GM19025 (cell line): ENCODE data around the gene TROAP.
"Not testable (repeated sequence)": the region's sequence is repeated elsewhere in the genome, so short reads cannot be mapped to it uniquely, and the experiment has no call there.

Experiments
- ATAC-seq: cut with Tn5 transposase; IDR thresholded peaks from one replicate; pipeline ENCODE4 v1.9.1; 2021; ENCODE audit warnings: mild to moderate bottlenecking, low read depth, moderate library complexity; ENCODE audit not compliant: unreplicated experiment

Gene TROAP

DNA sequence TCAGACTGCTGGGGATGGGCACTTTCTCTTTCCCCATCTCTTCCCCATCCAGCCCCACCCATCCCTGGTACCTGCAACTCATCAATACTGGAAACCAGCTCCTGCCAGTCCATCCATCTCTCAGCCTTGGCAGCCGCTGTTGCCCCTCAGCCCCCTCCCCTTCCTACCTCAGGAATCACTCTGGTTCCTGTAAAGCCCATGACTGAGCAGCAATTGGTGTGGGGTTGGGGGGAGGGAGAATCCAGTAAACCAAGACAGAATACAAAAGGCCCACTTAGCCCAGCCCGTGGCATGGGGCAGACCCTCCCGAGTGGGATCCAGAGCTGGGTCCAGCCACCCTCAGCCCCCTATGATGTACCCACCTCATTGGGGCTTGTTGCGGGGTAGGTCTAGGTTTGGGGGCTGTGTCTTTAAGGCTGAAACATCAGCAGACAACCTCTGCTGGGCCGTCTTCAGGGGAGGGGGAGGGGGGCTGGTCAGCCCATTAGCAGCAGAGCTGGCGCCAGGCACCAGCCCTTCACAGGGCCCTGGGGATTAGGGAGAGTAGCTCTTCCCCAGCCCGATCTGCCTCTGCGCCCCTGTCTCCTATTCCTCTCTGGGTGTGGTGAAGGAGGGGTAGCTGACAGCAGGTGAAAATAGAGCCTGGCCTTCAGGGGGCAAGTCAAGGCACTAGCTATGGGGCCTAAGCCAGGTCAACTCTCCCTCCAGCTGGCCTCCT lies 28.8 kb upstream of the TROAP start:
- ATAC-seq, result no peak

DNA sequence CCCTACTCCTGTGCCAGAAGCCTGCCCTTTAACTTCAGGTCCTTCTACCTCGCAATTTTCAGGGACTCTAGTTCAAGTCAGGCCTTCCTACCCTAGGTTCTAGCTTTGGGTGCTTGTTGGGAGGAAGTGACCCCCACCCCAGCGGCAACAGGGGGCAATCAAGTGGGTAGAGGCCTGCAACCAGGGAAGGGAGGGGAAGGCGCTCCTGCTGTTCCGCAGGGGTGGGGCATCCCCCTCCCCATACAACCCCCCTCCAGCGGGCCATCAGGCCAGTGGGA lies 28.3 kb upstream of the TROAP start:
- no peak for ATAC-seq

DNA sequence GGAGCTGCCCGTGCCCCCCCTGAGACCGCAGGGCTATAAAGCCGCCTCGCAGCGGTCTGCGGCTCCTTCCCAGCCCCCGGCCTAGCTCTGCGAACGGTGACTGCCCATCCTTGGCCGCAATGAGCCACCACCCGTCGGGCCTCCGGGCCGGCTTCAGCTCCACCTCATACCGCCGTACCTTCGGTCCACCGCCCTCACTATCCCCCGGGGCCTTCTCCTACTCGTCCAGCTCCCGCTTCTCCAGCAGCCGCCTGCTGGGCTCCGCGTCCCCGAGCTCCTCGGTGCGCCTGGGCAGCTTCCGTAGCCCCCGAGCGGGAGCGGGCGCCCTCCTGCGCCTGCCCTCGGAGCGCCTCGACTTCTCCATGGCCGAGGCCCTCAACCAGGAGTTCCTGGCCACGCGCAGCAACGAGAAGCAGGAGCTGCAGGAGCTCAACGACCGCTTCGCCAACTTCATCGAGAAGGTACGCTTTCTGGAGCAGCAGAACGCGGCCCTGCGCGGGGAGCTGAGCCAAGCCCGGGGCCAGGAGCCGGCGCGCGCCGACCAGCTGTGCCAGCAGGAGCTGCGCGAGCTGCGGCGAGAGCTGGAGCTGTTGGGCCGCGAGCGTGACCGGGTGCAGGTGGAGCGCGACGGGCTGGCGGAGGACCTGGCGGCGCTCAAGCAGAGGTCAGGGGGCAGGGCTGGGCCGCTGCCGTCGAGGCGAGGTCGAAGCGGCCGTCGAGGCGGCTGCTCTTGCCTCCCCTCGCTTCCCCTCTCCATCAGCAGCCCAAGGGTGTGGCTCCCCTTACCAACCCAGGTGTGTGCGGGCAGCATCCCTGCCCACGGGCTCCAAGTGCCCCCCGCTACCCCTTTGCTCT lies 27.7 kb upstream of the TROAP start, which contains the start of gene PRPH:
TSS of gene PRPH (plus strand) at position 66 of the 855 bp plus-strand sequence. CDS start at position 120, 54 bp downstream.
- no peak for ATAC-seq

DNA sequence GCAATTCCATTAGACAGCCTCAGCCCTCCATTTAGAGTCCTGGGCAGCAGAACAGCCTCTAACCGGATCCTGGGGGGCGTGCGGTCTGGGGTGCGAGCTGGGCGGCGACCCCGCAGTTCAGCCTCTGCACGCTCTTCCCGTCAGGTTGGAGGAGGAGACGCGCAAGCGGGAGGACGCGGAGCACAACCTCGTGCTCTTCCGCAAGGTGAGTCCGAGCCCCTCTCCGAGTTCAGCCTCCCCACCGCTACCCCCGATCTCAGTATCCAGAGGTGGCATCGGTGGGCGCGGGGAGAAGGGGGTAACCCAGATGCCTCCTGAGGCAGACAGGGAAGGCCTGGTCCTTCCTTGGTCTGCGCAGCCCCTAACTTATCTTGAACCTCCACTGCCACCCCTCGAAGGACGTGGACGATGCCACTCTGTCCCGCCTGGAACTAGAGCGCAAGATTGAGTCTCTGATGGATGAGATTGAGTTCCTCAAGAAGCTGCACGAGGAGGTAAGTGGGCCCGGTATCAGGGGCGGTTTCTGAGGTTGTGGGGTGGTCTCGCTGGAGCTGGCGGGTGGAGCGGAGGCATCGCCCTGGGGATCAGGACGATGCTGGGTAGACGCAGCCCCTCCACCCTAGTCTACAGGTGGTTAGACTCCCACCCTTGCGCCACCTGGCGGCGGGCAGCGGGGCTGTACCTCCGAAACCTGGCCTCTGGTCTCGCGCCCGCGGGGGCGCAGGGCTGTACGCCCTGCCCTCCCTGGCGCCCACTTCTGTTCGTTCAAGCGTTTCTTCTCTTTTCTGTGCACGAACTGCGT lies 26.8 kb upstream of the TROAP start:
- ATAC-seq, result no peak

DNA sequence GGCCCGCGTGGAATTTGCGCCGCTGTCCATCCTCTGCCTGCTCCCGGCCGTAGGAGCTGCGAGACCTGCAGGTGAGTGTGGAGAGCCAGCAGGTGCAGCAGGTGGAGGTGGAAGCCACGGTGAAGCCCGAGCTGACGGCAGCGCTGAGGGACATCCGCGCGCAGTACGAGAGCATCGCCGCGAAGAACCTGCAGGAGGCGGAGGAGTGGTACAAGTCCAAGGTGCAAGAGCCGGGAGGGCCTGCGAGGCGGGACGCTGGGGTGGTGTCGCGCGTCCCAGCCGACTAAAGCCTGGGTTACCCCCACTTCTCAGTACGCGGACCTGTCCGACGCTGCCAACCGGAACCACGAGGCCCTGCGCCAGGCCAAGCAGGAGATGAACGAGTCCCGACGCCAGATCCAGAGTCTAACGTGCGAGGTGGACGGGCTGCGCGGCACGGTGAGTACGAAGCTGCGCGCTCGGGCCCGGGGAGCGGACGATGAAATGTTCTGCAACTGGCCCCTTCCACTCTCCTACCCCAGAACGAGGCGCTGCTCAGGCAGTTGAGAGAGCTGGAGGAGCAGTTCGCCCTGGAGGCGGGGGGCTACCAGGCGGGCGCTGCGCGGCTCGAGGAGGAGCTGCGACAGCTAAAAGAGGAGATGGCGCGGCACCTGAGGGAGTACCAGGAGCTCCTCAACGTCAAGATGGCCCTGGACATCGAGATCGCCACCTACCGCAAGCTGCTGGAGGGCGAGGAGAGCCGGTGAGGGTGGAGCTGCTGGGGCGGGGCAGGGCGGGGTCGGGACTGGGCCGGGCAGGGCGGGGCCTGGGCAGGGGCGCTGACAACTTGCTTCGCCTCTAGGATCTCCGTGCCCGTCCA lies 26.0 kb upstream of the TROAP start:
- no peak for ATAC-seq

DNA sequence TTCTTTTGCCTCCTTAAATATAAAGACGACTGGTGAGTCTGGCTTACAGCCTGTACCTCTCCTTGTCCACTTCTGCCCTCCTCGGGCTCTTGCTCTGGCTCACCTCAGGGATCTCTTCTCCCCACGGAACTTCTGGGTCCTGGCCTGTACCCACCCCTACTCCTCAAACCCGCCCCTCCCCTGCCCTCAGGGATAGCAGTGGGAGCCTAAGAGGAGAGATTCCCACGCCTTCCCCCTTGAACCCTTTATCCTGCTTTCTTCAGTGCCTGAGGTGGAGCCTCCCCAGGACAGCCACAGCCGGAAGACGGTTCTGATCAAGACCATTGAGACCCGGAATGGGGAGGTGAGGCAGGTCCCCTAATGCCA lies 25.4 kb upstream of the TROAP start:
- no peak for ATAC-seq

DNA sequence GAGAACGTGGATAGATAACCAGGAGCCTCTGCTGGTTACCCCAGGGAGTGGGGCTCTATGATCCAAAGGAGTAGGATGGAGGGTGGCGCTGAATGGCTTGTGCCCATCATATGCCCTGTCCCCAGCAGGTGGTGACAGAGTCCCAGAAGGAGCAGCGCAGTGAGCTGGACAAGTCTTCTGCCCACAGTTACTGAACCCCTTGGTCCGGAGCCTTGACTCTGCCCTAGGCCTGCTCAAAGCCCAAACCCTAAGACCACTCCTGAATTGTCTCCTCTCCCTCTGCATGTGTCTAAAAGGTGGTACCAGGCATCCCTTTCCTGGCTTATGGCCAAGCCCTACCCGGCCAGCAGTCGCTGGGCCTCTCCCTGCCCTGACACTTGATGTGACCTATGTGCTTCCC lies 24.9 kb upstream of the TROAP start:
- ATAC-seq, result no peak

DNA sequence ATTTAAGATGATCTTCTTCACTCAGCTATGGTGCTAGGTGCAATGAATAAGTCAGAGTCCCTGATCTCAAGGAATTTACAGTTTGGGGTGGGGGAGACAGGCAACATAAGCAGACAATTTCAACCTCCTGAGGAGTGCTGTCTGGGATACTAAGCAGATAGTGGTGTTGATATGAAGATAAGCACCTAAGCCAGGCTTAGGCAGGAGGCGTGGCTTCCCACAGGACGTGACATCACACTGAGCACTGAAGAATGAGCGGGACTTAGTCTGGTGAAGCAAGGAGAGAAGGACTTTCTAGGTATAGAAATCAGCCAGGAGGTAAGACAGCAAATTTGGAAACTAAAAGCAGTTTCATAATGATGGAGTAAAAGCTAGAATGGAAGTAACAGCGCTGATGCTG lies 21.3 kb upstream of the TROAP start:
- ATAC-seq, result no peak

DNA sequence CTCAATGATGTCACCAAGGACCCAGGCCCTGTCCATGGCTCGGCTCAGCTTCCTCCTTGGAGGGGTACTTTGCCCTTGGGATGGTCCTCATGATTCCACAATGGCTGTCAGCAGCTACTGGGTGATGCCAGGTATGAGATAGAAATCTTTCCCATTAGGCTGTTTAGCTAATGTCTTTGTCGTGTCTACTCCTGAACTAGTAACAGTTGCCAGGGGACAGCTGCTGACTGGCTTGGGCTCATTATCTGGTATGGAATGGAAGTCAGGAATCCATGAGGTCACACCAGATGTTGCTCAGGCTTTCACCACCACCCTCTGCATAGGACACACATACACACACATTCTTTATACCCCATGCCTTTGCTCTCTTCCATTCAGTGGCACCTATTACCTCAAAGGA lies 18.9 kb upstream of the TROAP start:
- no peak for ATAC-seq

DNA sequence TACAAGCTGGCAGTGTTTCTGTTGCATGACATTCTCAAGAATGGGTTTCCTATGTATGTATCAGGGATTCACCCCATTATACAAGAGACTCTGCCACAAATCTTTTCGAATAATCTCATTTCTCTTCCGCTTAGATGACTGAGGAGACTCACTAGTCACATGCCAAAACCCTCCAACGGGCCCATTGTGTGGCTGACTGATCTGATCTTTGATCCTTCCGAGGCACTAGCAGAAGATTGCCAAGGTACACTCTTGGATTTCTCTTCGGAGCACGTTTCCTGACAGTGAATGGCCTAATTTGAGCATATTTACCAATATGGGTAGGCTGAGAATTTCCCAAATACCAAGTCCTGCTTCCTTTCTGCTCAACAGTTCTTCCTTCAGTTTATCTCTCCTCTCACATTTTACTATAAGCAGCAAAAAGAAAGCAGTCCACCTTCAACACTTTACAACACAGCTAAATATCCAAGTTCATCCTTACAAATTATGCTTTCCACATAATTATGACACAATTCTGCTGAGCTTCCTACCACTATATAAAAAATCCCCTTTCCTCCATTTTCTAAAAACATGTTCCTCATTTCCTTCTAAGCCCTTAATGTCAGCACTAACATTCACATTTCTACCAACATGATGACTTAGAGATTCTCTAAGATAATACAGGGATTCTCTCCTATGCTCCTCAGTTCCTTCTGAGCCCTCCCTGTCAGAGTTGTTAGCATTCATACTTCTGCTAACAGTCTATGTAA lies 17.1 kb upstream of the TROAP start:
- no peak for ATAC-seq

DNA sequence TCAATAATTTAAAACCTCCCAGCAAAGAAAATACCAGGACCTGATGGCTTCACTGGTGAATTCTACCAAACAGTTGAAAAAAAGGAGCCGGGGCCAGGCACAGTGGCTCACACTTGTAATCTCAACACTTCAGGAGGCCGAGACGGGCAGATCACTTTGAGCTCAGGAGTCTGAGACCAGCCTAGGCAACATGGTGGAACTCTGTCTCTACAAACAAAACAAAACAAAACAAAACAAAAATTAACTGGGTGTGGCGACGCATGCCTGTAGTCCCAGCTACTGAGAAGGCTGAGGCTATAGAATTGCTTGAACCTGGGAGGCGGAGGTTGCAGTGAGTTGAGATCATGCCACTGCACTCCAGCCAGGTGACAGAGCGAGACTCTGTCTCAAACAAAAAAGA lies 13.7 kb upstream of the TROAP start:
- ATAC-seq, result no peak

DNA sequence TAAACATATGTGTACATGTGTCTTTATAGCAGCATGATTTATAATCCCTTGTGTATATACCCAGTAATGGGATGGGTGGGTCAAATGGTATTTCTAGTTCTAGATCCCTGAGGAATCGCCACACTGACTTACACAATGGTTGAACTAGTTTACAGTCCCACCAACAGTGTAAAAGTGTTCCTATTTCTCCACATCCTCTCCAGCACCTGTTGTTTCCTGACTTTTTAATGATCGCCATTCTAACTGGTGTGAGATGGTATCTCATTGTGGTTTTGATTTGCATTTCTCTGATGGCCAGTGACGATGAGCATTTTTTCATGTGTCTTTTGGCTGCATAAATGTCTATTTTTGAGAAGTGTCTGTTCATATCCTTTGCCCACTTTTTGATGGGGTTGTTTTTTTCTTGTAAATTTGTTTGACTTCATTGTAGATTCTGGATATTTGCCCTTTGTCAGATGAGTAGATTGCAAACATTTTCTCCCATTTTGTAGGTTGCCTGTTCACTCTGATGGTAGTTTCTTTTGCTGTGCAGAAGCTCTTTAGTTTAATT lies 12.5 kb upstream of the TROAP start:
- not testable (repeated sequence) for ATAC-seq

DNA sequence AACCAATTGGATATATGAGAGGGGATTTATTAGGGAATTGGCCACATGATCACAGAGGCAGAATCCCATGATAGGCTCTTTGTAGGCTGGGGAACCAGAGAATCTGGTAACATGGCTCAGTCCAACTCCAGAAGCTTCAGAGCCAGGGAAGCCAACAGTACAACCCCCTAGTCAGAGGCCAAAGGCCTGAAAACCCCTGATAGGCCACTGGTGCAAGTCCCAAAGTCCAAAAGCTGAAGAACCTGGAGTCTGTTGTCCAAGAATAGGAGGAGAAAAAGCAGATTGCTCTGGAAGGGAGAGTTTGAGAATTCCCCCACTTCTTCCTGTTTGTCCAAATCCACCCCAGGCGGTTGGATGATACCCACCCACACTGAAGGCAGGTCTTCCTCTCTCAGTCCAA lies 8.2 kb upstream of the TROAP start:
- no peak for ATAC-seq

DNA sequence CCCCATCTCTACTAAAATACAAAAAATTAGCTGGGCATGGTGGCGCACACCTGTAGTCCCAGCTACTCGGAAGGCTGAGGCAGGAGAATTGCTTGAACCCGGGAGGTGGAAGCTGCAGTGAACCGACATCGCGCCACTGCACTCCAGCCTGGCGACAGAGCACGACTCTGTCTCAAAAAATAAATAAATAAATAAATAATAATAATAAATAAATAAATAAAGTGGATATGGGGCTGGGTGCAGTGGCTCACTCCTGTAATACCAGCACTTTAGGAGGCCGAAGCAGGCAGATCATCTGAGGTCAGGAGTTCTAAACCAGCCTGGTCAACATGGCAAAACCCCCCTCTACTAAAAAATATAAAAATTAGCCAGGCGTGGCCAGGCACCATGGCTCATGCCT lies 5.9 kb upstream of the TROAP start:
- ATAC-seq, result not testable (repeated sequence)

DNA sequence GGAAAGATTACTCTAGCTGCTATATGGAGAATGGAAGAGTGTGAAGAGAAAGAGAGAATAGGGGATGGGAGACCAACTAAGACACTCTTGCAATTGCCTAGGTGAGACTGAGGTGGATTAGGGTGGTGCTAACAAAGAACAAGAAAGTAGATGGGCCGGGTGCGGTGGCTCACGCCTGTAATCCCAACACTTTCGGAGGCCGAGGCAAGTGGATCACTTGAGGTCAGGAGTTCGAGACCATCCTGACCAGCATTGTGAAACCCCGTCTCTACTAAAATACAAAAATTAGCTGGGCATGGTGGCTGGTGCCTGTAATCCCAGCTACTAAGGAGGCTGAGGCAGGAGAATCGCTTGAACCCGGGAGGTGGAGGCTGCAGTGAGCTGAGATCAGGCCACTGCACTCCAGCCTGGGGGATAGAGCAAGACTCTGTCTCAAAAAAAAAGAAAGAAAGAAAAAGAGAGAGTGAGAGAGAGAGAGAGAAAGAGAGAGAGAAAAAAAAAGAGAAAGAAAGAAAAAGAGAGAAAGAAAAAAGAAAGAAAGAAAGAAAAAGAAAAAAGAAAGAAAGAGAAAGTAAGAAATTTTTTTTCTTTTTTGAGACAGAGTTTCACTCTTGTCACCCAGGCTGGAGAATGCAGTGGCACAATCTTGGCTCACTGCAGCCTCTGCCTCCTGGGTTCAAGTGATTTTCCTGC lies 2.5 kb upstream of the TROAP start:
- ATAC-seq, result not testable (repeated sequence)

DNA sequence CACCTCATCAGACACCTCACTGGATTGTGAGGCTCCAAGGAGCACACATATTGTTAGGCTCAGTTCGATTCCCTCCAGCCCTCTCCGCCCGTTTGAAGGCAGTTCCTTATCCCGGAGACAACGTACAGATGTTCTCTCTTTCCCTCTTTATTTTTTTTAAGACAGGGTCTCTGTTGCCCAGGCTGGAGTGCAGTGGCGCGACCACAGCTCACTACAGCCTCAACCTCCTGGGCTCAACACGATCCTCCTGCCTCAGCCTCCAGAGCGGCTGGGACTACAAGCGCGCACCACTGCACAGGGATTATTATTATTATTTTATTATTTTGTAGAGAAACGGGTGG lies 718 bp upstream of the TROAP start:
- ATAC-seq, result no peak

DNA sequence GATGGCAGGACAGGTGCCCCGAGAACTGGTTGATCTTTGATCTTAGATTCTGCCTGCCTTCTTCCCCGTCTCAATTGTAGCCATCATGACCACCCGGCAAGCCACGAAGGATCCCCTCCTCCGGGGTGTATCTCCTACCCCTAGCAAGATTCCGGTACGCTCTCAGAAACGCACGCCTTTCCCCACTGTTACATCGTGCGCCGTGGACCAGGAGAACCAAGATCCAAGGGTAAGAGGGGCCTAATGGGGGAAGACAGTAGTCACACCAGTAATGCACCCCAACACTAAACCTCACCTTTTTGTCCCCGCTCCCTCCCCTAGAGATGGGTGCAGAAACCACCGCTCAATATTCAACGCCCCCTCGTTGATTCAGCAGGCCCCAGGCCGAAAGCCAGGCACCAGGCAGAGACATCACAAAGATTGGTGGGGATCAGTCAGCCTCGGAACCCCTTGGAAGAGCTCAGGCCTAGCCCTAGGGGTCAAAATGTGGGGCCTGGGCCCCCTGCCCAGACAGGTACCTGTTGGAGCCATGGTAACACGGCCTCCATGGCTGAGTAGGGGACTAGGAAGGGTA lies 556 bp downstream of the TROAP start:
- ATAC-seq, result no peak

DNA sequence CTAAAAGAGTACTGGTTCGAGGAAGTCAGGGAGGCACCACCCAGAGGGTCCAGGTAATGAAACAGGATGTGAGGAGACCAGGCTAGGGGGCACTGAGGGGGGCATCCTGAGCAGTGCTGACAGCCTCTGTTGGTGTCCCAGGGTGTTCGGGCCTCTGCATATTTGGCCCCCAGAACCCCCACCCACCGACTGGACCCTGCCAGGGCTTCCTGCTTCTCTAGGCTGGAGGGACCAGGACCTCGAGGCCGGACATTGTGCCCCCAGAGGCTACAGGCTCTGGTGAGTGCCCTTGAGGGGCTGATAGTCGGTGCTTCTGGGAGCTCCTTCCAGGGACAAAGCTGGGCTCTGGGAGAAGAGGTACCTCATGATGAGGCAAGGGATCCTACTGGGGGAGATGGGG lies 2.6 kb downstream of the TROAP start:
- no peak for ATAC-seq

DNA sequence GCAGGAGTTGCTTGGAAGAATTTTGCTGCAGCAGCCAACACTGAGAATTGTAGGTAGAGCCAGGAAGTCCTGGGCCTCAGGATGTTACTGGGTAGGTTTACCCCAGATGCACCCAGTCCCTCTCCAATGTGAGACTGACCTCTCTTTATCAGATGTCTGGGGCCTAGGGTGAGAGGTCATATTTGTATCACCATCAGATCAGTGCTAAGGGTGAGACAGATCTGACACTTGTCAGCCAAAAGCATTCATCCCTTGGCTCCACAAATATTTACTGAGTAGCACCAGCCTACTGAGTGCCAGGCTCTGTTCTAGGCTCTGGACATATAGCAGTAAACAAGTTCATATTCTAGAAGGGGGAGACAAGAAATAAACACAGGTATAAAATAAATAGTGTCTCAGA lies 4.3 kb downstream of the TROAP start:
- ATAC-seq, result no peak
